K562 (cell line): ENCODE measurements around the gene PRPF8. TPM values are rescaled to one million over a fixed set of nuclear protein-coding genes. Genes with fewer than 3 reads are reported as not detected.

ENCODE experiments used
- BRD9 ChIP-seq: fragments of 450-650 bp; IDR thresholded peaks from 2 replicates; pipeline ENCODE4 v1.6.1; 2018; ENCODE audit warnings: low read depth; ENCODE audit not compliant: partially characterized antibody
- FOXM1 ChIP-seq, 2 experiments: fragments of 450-650 bp in 1 of 2; sonication (generic) in 1 of 2; formaldehyde crosslinking in 1 of 2; IDR thresholded peaks; 2 replicates each; pipeline versions ENCODE4 v1.6.1 to v1.9.0; 2017 to 2022; ENCODE audit warnings: low read depth in 2 of 2, mild to moderate bottlenecking in 2 of 2, missing genetic modification reagents in 1 of 2, moderate library complexity in 1 of 2
- HMG20A ChIP-seq: fragments of 450-650 bp; formaldehyde crosslinking; conservative IDR thresholded peaks from 2 replicates; pipeline ENCODE4 v1.4.0; 2020; ENCODE audit warnings: mild to moderate bottlenecking, mixed read lengths
- HMGN3 ChIP-seq: IDR thresholded peaks from 2 replicates; pipeline ENCODE4 v1.6.1; 2011; ENCODE audit warnings: borderline replicate concordance, low read depth, mild to moderate bottlenecking, mixed read lengths, low read length; ENCODE audit not compliant: insufficient read length; ENCODE audit errors: extremely low read depth
- MECOM ChIP-seq: fragments of 250-450 bp; sonication (Bioruptor Pico); IDR thresholded peaks from 2 replicates; pipeline ENCODE4 v1.8.0; 2022; ENCODE audit warnings: inconsistent platforms
- MTA2 ChIP-seq: fragments of 450-650 bp; IDR thresholded peaks from 2 replicates; pipeline ENCODE4 v1.6.1; 2016; ENCODE audit warnings: low read depth
- RBM15 ChIP-seq: fragments of 200-400 bp; formaldehyde crosslinking; IDR thresholded peaks from 2 replicates; pipeline ENCODE4 v1.6.1; 2018; ENCODE audit warnings: mild to moderate bottlenecking, low read length, moderate library complexity; ENCODE audit not compliant: insufficient read depth
- SMAD4 ChIP-seq: fragments of 250-450 bp; sonication (Bioruptor Pico); conservative IDR thresholded peaks from 2 replicates; pipeline ENCODE4 v1.8.0; 2021; ENCODE audit warnings: inconsistent platforms, mild to moderate bottlenecking, moderate library complexity
- SP2 ChIP-seq: IDR thresholded peaks from 2 replicates; pipeline ENCODE4 v1.6.1; 2011; ENCODE audit warnings: mild to moderate bottlenecking, low read depth, low read length, moderate library complexity; ENCODE audit not compliant: poor library complexity, severe bottlenecking; ENCODE audit errors: extremely low read depth
- SRSF7 ChIP-seq: fragments of 200-400 bp; formaldehyde crosslinking; optimal IDR thresholded peaks from 2 replicates; pipeline ENCODE3; 2017; ENCODE audit warnings: mild to moderate bottlenecking, low read depth, low read length
- TEAD1 ChIP-seq, 2 experiments: fragments of 450-650 bp in 1 of 2; sonication (generic) in 1 of 2; formaldehyde crosslinking; IDR thresholded peaks; 2 replicates each; pipeline versions ENCODE4 v1.4.0 to v1.8.0; 2020 to 2022; ENCODE audit warnings: mild to moderate bottlenecking in 2 of 2, missing genetic modification reagents in 1 of 2
- ZBTB8A ChIP-seq: fragments of 450-650 bp; IDR thresholded peaks from 2 replicates; pipeline ENCODE4 v1.6.1; 2018; ENCODE audit warnings: mild to moderate bottlenecking, moderate library complexity; ENCODE audit not compliant: partially characterized antibody
- ZNF644 ChIP-seq: fragments of 200-800 bp; sonication (Bioruptor generic); IDR thresholded peaks from 2 replicates; pipeline ENCODE4 v1.6.1; 2016; ENCODE audit warnings: low read depth, missing genetic modification characterization, missing compliant biosample characterization
- polyA plus RNA-seq, 8 experiments: library from polyadenylated mRNA; depleted of rRNA in 4 of 8; stranded (reverse) in 5 of 8; unstranded in 3 of 8; fragments of >200 nt; fragmentation: Nextera tagmentation in 2 of 8; fragmentation: Illumina TruSeq in 1 of 8; extraction: Ambion mirVana in 2 of 8; extraction: Trizol in 1 of 8; gene quantifications; 2 replicates each; pipeline versions ENCODE4 v1.2.1 to v1.2.3, GENCODE V29; 2011 to 2014; ENCODE audit warnings: inconsistent platforms in 1 of 8, missing spikeins in 1 of 8
- total RNA-seq, 7 experiments: library from RNA; depleted of rRNA in 6 of 7; stranded (reverse); fragments of >200 nt in 6 of 7; fragmentation: Illumina TruSeq in 2 of 7; extraction: Trizol in 2 of 7; gene quantifications; 2 replicates each; pipeline versions ENCODE4 v1.2.1 to v1.2.3, GENCODE V29; 2011 to 2021; ENCODE audit warnings: low replicate concordance in 1 of 7
- TF ChIP-seq, protein P1 (sequence below), 2 experiments: fragments of 450-650 bp in 1 of 2; IDR thresholded peaks; 2 replicates each; pipeline ENCODE4 v1.6.1; 2011 to 2017; ENCODE audit warnings: low read depth in 2 of 2, antibody characterized with exemption in 1 of 2, borderline replicate concordance in 1 of 2, low read length in 1 of 2, mild to moderate bottlenecking in 1 of 2, mixed read lengths in 1 of 2; ENCODE audit not compliant: control insufficient read depth in 1 of 2
- TF ChIP-seq, protein P2 (sequence below): sonication (generic); formaldehyde crosslinking; IDR thresholded peaks from 2 replicates; pipeline ENCODE4 v1.9.0; 2022; ENCODE audit warnings: mild to moderate bottlenecking, missing genetic modification reagents
- TF ChIP-seq, protein P3 (sequence below): fragments of 250-450 bp; sonication (Bioruptor Pico); IDR thresholded peaks from 2 replicates; pipeline ENCODE4 v1.8.0; 2022; ENCODE audit warnings: inconsistent platforms
- TF ChIP-seq, protein P4 (sequence below): fragments of 450-650 bp; IDR thresholded peaks from 2 replicates; pipeline ENCODE4 v1.6.1; 2016; ENCODE audit warnings: low read depth, mild to moderate bottlenecking, moderate library complexity

Gene PRPF8
- total and polyA plus RNA-seq, 9 of the 15 experiments (the other 6 are each of a cell fraction or from before 2014, with no cell fraction given) = 64.3 to 294 (median 85.9) TPM

DNA sequence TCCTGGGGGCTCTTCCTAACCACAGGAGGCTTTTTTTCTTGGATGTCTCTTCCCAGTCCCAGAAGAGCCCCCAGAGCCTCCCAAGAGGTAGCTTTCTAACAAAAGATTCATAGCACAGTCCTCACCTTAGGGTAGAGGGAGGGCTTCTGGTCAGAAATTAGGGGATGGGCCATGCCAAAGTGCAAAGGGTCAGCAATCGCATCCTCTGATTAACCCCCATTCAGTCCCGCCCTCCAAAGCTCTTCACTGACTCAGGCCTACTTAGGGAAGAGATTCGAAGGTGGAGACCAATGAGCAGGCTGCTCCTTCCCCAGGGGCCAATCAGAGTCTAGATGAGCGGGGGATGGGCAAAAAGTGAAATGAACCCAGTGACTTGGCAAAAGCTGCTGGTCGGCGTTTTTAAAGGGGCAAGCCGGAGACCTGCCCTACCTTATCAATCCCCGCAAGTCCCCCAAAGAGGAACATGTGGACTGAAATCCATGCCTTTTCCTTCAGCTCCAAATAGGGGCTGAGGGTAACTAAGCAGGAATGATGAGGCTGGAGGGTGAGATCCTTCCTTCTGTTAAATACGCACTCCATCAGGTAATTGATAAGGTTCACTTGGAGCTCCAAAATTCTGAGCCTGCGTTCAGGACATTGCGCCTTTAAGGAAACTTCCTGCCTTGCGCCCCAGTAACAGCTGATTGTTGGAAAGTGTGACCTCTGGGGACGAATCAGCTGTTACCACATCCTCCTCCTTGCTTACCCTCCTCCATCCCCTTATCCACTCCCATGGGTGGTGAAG, 32.4 kb upstream of the PRPF8 start (continued):
- TF ChIP-seq, protein P1, sequence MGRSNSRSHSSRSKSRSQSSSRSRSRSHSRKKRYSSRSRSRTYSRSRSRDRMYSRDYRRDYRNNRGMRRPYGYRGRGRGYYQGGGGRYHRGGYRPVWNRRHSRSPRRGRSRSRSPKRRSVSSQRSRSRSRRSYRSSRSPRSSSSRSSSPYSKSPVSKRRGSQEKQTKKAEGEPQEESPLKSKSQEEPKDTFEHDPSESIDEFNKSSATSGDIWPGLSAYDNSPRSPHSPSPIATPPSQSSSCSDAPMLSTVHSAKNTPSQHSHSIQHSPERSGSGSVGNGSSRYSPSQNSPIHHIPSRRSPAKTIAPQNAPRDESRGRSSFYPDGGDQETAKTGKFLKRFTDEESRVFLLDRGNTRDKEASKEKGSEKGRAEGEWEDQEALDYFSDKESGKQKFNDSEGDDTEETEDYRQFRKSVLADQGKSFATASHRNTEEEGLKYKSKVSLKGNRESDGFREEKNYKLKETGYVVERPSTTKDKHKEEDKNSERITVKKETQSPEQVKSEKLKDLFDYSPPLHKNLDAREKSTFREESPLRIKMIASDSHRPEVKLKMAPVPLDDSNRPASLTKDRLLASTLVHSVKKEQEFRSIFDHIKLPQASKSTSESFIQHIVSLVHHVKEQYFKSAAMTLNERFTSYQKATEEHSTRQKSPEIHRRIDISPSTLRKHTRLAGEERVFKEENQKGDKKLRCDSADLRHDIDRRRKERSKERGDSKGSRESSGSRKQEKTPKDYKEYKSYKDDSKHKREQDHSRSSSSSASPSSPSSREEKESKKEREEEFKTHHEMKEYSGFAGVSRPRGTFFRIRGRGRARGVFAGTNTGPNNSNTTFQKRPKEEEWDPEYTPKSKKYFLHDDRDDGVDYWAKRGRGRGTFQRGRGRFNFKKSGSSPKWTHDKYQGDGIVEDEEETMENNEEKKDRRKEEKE (IDR thresholded peaks at IDR 0.05; ENCODE audit: borderline replicate concordance in 1 of 2, control insufficient read depth in 1 of 2, low read depth in 2 of 2, low read length in 1 of 2) = no peak
- TF ChIP-seq, protein P2, sequence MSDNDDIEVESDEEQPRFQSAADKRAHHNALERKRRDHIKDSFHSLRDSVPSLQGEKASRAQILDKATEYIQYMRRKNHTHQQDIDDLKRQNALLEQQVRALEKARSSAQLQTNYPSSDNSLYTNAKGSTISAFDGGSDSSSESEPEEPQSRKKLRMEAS (CRISPR knock-in tag) = 0 out of 2 replicates have a peak, but pooled peaks have one; percentile 11
- no peak for TF ChIP-seq SRSF7
- no peak for TF ChIP-seq ZNF644
- no peak for TF ChIP-seq TEAD1 (CRISPR knock-in tag; IDR thresholded peaks at IDR 0.05)
- TF ChIP-seq, protein P3, sequence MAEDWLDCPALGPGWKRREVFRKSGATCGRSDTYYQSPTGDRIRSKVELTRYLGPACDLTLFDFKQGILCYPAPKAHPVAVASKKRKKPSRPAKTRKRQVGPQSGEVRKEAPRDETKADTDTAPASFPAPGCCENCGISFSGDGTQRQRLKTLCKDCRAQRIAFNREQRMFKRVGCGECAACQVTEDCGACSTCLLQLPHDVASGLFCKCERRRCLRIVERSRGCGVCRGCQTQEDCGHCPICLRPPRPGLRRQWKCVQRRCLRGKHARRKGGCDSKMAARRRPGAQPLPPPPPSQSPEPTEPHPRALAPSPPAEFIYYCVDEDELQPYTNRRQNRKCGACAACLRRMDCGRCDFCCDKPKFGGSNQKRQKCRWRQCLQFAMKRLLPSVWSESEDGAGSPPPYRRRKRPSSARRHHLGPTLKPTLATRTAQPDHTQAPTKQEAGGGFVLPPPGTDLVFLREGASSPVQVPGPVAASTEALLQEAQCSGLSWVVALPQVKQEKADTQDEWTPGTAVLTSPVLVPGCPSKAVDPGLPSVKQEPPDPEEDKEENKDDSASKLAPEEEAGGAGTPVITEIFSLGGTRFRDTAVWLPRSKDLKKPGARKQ (CRISPR knock-in tag) = no peak
- TF ChIP-seq HMGN3 = no peak
- no peak for TF ChIP-seq HMG20A (CRISPR knock-in tag)
- no peak for TF ChIP-seq RBM15
- TF ChIP-seq, protein P4, sequence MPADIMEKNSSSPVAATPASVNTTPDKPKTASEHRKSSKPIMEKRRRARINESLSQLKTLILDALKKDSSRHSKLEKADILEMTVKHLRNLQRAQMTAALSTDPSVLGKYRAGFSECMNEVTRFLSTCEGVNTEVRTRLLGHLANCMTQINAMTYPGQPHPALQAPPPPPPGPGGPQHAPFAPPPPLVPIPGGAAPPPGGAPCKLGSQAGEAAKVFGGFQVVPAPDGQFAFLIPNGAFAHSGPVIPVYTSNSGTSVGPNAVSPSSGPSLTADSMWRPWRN = no peak
- peak; percentile 90 for TF ChIP-seq FOXM1 (IDR thresholded peaks at IDR 0.05; ENCODE audit: low read depth)
- no peak for TF ChIP-seq FOXM1 (CRISPR knock-in tag; IDR thresholded peaks at IDR 0.05; ENCODE audit: low read depth)
- no peak for TF ChIP-seq MTA2
- no peak for TF ChIP-seq SMAD4
- TF ChIP-seq MECOM (CRISPR knock-in tag) = no peak
- no peak for TF ChIP-seq BRD9
- TF ChIP-seq SP2 = no peak
- no peak for TF ChIP-seq ZBTB8A
